GM18517 (cell line): ENCODE results near the gene SIGLEC1.

Experiments used
- ATAC-seq: cut with Tn5 transposase; IDR thresholded peaks from one replicate; pipeline ENCODE4 v1.9.1; 2021; ENCODE audit warnings: mild to moderate bottlenecking, moderate library complexity; ENCODE audit not compliant: unreplicated experiment

The SIGLEC1 gene

GRCh38 chr20:3702611-3703391, 9.6 kb downstream of the SIGLEC1 start:
- no peak for ATAC-seq

DNA sequence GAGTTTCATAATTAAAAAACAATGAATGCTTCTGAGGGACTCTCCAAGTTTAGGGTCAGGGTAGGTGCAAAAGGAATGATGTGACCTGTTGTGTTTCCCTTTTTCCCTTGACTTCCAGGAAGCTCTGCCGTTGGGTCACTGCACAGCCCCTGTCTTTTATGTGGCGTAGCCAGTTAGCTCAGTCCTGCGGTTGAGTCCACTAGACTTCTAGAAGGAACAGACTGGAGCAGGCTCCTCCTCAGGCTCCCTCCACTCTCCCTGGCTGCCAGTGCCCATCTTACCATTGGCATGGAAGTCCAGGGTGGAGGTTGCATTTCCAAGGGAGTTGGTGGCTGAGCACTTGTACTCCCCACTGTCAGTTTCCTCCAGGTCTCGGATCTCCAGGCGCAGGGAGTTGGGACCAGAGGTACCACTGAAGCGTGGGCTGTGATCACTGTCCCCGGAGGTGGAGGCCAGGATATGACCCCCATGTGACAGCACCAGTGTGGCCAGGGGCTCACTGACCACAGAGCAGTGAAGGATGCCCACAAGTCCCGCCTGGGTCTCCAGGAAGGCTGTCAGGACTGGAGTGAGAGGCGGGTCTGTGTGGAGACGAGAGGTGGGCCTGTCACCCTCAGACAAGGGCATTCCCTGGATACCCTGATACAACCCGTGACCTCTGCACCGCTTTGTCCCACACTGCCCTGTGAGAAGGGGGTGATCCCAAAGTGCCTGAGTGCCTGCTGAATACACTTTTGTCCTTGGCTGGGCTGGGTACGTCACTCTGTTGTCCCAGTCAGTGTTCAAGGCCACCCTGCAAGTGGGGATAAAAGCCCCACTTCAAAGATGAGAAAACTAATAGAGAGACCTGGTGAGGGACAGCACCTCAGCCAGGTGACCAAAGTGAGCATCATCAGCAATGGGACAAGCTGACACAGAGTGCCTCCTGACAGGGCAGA, 11.1 kb downstream of the SIGLEC1 start:
- ATAC-seq, result no peak

- ATAC-seq, result no peak
Measured at GRCh38 chr20:3699037-3699436, 13.4 kb downstream of the SIGLEC1 start.

DNA sequence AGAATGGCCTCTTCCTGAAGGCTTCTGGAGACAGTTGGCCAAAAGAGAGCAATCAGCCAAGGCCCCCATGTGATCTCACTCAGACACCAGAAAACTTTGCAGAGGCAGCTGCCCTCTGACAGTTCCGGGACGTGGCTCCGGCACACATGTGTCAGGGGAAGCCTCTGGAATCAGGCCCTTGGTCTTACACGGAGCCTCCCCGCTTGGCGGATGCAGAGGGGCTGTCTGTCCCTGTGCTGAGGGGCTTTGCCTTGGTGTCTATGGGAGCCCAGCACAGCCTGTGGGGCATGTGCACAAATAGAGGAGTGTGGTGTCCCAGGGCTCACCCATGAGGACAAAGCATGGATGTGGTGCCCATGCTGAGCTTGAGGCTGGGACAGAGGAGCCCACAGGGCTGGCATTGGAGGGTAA, 13.8 kb downstream of the SIGLEC1 start:
- ATAC-seq, result no peak

- no peak for ATAC-seq
Measured at GRCh38 chr20:3697588-3698305, 14.7 kb downstream of the SIGLEC1 start.

DNA sequence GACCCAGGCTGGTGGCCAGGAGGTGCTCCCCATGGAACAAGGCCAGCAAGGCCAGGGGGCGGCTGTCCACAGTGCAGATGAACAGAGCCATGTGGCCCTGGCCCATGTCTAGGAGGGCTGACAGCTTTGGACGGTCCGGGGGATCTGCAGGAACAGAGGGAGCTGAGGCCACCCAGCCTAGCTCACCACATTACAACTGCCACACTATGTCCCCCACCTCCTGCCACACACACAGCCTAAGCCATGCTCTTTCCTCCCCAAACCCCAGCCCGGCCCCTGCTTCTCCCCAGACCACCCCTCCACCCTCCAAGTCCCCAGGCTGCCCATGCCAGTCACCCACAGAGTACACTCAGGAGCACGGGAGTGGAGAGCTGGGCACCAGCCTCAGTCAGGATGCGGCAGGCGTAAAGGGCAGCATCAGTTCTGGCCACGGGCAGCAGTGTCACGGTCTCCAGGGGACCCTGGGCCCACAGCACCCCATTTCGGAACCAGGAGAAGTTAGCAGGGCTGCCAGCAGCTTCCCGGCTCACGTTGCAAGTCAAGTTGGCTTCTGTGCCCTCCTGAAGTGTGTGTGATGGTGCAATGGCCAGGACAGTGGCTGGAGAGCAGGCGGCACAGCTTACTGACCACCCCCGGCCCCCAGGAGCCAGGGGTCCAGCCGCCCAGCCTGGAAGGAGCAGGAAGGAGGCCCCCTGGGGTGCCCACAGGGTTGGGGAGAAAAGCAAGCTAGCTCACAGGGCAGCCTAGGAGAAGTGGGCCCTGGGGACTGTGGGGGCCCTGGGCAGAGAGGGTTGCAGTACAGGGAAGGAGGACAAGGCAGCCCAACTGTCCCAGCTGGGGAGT, 15.4 kb downstream of the SIGLEC1 start:
- ATAC-seq, result no peak

- no peak for ATAC-seq
Measured at GRCh38 chr20:3696200-3696599, 16.2 kb downstream of the SIGLEC1 start.

- no peak for ATAC-seq
Measured at GRCh38 chr20:3694864-3695263, 17.5 kb downstream of the SIGLEC1 start.

DNA sequence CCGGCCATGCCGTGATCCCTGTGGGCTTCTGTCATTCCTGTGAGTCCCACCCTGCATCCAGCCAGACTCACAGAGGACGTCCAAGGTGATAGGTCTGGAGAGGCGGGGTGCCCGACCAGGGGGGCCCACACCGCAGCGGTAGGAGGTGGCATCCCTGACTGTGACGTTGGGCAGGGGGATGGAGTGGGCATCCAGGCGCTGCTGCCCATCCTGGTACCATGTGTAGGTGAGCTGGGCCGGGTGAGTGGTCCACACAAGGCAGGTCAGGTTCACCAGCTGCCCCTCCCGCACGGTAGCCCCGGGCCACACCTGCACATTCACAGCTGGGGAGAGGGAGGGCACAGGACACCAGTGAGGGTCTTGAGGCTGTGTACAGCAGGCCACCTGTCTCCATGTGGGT, 19.0 kb downstream of the SIGLEC1 start:
- no peak for ATAC-seq

- no peak for ATAC-seq
Measured at GRCh38 chr20:3692706-3693294, 19.6 kb downstream of the SIGLEC1 start.

GRCh38 chr20:3691897-3692296, 20.5 kb downstream of the SIGLEC1 start:
- ATAC-seq, result no peak

- no peak for ATAC-seq
Measured at GRCh38 chr20:3691306-3691705, 21.1 kb downstream of the SIGLEC1 start.

GRCh38 chr20:3690413-3690812, 22.0 kb downstream of the SIGLEC1 start:
- no peak for ATAC-seq

DNA sequence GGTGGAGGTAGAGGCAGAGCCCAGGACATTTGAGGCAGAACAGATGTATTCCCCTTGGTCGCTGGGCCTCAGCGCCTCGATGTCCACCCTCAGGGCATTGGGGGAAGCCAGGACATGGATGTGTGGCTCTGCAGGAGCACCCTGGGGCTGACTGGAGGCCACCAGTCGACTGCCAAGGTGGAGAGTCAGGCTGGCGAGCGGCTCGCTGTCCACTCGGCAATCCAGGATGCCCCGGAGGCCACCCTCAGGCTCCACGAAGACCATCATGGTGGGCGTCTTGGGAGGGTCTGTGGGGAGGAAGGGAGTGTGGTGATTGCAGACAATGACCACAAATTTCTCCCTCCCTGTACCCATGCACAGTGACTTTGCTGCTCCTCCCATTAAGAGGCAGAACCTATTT, 22.4 kb downstream of the SIGLEC1 start:
- ATAC-seq, result no peak

DNA sequence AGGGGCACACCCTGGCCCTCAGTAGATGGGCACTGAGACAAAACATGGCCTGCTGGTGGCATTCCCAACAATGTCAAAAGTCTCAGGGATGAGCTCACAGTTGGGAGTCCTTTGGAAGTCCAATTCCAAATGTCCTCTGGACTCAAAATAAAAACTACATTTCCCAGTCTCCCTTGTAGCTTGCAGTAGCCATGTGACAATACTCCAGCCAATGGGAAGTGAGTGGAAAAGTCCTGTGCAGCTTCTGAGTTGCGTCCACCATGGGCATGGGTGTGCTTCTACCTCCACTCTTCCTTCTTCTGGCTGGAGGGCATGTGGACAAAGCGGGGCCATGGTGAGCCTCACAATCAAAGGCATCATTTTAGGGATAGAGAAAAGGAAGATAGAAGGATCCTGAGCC, 24.7 kb downstream of the SIGLEC1 start:
- ATAC-seq, result no peak

- ATAC-seq, result no peak
Measured at GRCh38 chr20:3686867-3687321, 25.5 kb downstream of the SIGLEC1 start.

GRCh38 chr20:3686421-3686820, 26.0 kb downstream of the SIGLEC1 start:
- ATAC-seq, result no peak

DNA sequence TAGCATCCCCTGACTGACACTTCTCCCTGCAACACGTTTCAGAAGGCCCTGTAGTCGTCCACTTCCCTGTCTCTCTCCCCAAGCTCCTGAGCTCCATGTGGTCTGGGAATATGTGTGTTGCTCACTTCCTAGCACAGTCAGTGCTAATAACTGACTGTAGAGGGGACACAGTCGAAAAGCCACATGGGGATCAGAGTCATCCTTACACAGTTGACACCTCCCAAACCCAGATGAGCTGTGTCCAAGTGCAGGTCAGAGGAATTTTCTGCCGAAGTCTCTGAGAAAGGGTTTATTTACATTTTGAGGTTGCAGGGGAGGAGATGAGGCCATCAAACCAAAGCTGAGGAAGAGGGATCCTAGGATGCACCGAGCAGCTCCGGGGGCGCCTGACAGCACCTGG, 27.1 kb downstream of the SIGLEC1 start:
- no peak for ATAC-seq

DNA sequence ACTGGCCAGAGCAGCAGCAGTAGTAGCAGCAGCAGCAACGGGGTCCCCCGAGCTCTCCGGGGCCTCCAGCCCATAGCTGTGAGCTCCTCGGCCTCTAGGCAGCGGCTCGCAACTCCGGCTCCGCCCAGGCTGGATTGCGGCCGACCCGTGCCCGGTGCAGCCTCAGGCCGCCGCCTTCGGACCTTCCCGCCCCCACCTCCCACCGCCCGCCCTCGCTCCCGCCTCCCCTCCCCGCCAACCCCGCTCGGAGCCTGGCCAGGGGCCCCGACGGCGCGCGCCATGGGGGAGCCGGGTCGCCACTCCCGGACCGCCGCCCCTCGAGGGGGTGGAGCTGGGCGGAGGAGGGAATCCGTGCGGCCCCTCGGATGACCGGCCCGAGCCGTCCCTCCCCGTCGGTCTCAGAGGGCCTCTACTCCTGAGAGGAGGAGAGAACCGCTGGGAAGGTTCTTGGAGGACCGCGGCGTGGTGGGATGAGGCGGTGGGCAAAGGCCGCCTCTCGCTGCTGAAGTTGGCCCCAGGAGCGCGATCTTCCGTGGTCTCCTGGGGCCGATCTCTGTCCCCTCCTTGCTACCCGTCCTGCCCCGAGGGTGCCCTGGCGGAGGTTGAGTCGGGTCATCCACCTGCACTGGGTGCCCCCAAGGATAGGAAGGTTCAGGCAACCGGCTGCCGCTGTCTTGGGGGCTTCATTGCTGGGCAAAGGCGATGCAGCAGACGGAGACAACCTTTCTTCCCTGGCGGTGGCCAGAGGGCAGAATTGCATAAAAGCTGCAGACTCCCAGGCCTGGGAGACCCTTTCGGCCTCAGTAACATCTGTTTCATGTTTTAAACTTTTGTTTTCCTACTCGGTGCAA, 30.2 kb downstream of the SIGLEC1 start, which contains the start of gene ADAM33:
ADAM33 (minus strand) TSS at position 80 of the 851 bp plus-strand sequence; CDS start at position 74, 6 bp downstream.
- ATAC-seq, result no peak
